UCSD-AML1 (cell line): ENCODE data around the gene TAMALIN.
A peak's percentile ranks its signal among the peaks of the same experiment; 100 is the strongest.

Experiments
- DNase-seq: peaks from one replicate; lab custom pipeline; 2025; ENCODE audit not compliant: unreplicated experiment; lab: John Stamatoyannopoulos, UW

TAMALIN gene

DNA sequence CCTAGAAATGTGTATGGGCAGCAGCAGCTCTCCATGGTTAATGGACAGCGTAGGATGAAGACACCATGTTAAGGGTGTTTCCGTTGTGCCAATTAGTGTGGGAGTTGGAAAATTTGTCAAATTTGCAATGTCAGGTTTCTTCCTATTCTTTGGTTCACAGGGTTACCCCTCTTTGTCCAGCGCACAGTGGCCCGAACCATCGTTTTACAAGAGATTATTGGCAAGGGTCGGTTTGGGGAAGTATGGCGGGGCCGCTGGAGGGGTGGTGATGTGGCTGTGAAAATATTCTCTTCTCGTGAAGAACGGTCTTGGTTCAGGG is 26.0 kb upstream of the TAMALIN start:
- no peak for DNase-seq

- no peak for DNase-seq
These were observed 22.1 kb upstream of the TAMALIN start for GRCh38 chr12:51984657-51985056.

DNA sequence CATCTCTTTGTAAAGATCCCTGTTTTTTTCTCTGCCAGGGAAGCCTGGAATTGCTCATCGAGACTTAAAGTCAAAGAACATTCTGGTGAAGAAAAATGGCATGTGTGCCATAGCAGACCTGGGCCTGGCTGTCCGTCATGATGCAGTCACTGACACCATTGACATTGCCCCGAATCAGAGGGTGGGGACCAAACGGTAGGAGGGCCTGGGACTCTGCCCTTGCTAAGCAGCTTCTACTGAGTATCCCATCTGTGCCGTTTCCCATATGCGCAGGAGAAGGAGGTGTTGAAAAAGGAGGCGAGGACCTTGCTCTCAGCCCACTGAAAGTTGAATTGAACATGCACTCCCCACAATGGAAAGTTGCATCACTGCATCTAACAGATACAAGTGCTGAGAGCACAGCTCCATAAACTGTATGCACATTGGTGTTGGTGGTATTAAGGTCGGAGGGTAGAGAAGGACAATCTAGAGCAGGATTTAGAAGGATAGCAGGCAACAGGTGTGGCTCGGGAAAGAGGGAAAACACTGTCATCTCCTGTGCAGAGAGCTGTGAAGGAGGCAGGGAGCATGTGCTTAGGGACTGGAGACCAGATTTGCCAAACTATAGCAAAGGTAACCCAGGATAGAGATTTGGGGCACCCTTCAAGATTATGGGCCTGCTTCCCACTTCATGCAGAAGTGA is 21.5 kb upstream of the TAMALIN start:
- DNase-seq: no peak

DNA sequence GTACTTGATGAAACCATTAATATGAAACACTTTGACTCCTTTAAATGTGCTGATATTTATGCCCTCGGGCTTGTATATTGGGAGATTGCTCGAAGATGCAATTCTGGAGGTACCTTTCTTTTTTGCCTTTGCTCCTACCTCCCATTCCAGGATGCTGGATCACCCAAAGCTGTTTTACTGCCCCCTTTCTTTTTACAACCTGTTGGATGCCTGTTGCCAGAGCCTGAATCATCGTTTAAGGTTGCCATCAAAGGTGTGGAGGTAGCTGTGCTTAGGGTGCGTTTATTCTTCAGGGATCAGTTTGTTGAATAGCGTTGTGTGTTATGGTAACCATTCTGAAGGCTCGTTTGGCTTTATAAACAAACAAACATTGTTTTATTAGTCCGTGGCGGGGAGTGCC is 19.9 kb upstream of the TAMALIN start:
- no peak for DNase-seq

DNA sequence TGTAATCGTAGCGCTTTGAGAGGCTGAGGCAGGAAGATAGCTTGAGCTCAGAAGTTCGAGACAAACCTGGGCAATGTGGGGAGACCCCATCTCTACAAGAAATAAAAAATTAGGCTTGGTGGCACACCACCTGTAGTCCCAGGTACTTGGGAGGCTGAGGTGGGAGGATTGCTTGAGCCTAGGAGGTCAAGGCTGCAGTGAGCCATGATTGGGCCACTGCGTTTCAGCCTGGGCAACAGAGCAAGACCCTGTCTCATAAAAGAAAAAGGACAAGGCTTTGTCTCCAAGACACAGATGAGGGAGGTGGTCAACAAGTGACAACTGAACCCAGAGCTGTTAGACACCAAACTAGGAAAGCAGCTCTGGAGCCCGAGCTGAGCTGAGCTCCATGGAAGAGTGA is 14.5 kb upstream of the TAMALIN start:
- no peak for DNase-seq

- DNase-seq: no peak
These were observed 12.3 kb upstream of the TAMALIN start for GRCh38 chr12:51994539-51994820.

- no peak for DNase-seq
These were observed 11.8 kb upstream of the TAMALIN start for GRCh38 chr12:51994959-51995358.

GRCh38 chr12:51997136-51997535 is 9.6 kb upstream of the TAMALIN start:
- no peak for DNase-seq

GRCh38 chr12:52003016-52003550 is 3.7 kb upstream of the TAMALIN start:
- DNase-seq: no peak

GRCh38 chr12:52003591-52003990 is 3.2 kb upstream of the TAMALIN start:
- DNase-seq: no peak

DNA sequence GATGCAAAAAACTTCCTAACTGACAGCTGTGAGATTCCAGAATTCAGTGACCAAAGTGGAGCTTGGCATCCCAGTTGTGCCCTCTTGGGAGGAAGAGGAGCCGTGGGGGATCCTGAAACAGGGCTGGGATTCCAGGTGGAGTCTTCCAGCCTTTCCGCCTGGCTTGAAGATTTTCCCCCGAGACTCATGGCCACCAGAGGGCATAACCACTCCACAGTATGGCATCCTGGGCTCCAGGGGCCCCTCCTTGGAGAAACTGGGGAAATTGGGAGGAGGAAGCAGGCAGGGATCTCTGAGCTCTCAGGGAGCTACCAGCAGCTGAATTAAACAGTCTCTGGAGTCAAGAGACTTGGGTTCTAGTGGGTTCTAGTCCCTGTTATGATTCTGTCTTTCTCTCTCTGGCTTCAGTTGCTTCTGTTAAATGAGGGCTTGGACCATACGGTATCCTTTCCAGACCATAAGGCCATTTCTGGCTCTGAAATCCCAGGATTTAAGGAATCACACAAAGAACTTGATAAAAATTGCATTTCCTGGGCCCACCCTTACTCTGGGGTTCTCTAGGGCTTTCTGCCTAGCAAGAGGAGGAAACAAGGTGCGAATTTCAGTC is 2.6 kb upstream of the TAMALIN start:
- peak; percentile 48 for DNase-seq

DNA sequence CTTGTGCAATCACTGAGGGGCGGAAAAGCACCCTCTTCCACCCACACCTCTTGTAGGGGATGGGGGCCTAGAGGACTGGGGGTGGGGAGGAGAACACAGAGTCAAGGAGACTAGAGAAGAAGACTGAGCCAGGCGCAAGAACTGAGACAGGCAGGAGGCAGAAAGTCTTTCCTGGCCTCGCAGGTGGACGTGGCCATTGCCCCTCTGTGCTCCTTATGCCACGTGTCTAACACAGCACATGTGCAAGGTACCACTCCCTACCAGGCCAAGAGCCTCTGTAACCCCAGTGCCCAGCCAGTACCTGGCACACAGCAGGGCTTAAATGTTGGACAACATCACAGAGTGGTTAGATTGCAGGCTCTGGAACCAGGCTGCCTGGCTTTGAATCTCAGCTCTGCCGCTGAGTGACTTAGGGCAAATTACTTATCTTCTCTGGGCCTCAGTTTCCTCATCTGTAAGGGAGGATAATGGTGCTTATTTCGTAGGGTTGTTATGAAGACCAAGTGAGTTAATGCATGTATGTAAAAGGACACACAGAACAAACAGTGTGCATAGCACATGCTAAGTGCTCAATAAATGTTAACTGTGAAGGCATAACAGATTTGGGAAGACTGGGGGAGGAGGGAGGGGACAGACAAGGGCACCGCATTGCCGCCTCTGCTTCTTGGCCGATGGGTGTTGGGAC is 1.4 kb upstream of the TAMALIN start:
- no peak for DNase-seq

GRCh38 chr12:52005903-52006703 is 643 bp upstream of the TAMALIN start:
- peak; percentile 67 for DNase-seq

DNA sequence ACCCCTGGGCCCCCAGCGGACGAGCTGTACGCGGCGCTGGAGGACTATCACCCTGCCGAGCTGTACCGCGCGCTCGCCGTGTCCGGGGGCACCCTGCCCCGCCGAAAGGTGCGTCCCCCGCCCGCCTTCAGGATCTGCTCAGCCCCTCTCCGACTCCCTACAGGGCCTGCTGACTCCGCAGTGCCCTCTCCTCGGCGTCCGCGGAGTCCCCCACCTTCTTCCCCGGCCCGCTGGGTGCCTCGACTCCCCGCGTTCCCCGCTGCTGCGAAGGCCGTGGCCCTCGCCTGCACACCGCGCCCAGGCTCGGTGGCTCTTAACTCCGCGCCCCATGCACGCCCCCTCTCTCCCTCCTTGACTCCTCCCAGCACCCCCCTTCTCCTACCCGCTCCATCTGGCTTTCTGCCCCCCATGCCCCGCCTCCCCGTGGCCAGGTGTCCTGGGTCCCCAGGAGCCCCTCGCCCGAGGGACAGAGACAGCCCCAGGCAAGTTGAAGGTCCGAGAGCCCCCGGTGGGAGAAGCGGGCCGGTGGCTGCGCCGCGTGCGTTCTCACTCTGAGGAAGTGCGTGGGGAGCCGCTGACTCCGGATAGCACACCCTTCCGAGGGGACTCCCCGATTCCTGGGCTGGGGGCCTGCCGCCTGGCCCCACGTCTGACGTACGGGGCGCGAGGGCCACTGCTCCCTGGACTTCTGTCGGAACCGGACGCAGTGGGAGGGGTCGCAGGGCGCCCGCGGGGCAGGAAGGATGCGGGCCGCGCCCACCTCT is 594 bp downstream of the TAMALIN start:
- peak; percentile 55 for DNase-seq

DNA sequence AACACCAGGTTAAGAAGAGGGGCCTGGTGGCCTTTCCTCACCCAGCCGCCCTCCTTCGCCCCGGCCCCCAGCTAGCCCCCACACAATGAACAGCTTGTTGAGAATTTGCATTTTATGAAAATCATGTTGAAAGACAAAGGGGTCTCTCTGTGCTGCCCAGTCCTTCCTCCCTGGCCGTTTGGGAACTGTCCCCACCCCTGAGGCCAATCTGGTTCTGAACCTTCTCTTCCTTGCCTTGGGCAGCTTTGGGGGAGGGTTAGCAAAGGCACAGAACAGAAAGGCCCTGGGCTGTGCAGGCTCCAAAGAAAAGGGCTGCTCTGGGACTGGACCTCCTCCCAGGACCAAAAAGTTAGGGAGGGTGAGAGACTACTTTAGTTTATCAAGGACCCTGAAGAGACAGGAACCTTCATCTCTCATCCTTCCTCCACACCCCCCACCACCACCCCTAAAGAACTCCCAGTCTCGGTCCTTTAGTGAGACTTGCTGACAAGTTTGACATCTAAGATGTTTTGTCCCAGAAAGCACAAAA is 1.3 kb downstream of the TAMALIN start:
- no peak for DNase-seq

- no peak for DNase-seq
These were observed 2.5 kb downstream of the TAMALIN start for GRCh38 chr12:52009081-52009751.

DNA sequence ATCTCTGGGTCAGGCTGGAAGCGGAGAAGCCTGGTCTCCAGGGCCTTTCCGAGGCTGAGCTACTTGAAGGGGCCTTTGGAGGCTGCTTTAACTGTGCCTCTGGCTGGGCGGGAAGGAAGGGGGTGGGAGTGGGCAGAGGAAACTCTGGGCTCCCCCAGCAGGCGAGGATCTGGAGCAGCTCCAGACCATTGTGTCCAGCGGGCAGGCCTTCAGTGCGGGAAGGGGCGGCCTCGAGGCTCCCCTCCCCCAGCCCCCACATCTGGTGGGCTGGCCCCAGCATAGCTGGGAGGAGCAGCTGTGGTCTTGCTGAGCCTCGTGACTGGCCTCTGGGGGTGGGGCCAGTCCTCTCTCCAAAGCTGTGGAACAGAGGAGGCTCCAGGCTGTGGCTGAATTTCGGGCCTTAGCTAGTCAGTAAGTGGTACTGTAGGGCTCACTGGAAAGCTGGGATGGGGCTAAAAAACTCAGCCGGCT is 3.4 kb downstream of the TAMALIN start:
- DNase-seq: peak; percentile 62

DNA sequence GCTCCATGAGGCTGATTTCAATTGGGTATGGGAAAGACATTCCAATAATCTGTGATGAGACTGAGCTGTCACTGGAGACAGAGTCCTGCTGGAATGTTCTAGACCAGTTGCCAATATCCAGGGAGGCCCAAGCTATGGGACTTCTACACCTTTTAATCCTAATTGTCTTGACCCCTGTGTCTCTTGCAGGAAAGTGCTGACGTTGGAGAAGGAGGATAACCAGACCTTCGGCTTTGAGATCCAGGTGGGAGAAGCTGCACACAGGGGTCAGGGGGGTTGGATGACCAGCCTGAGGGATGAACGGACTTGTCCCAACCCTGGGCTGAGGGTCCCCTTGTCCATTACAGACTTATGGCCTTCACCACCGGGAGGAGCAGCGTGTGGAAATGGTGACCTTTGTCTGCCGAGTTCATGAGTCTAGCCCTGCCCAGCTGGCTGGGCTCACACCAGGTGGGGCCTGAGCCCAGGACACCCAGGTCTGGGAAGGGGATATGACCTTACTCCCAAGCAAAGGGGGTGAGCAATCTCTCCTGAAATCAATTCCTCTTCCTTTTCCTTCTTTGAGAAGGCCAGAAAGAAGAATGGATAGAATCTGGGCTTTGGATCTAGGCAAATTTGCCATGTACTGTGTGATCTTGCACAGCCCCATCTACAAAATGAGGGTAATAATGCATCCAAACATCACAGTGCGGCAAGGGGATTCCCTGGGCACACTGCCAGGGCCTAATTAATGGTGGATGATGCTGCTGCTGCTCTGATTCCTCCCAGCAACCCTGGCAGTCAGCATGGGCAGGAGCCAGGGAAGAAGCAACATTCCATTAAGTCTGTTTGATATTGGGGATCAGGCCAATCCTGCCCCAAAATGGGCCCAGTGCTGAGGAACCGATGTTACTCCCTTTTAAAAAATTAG is 4.2 kb downstream of the TAMALIN start:
- DNase-seq: no peak

GRCh38 chr12:52011602-52012214 is 5.0 kb downstream of the TAMALIN start:
- DNase-seq: no peak
